AG20443 (cell line): Measurements from ENCODE around the gene ATRAID.
A peak's percentile ranks its signal among the peaks of the same experiment; 100 is the strongest.
"Not testable (repeated sequence)": the region's sequence is repeated elsewhere in the genome, so short reads cannot be mapped to it uniquely, and the experiment has no call there.

Experiments
- DNase-seq: peaks from one replicate; pipeline ENCODE4 v3.0.0; 2012; ENCODE audit warnings: low spot score, mixed read lengths

ATRAID gene

GRCh38 chr2:27194538-27195354, 17.1 kb upstream of the ATRAID start:
- no peak for DNase-seq

- DNase-seq, result not testable (repeated sequence)
Measured at GRCh38 chr2:27195799-27196198, 16.0 kb upstream of the ATRAID start.

GRCh38 chr2:27198068-27198467, 13.8 kb upstream of the ATRAID start:
- DNase-seq, result not testable (repeated sequence)

GRCh38 chr2:27198627-27199026, 13.2 kb upstream of the ATRAID start:
- no peak for DNase-seq

- no peak for DNase-seq
Measured at GRCh38 chr2:27199241-27199640, 12.6 kb upstream of the ATRAID start.

- no peak for DNase-seq
Measured at GRCh38 chr2:27201675-27202074, 10.2 kb upstream of the ATRAID start.

- DNase-seq, result no peak
Measured at GRCh38 chr2:27202854-27203253, 9.0 kb upstream of the ATRAID start.

- no peak for DNase-seq
Measured at GRCh38 chr2:27203741-27204140, 8.1 kb upstream of the ATRAID start.

GRCh38 chr2:27204566-27204965, 7.3 kb upstream of the ATRAID start:
- DNase-seq, result no peak

- no peak for DNase-seq
Measured at GRCh38 chr2:27205206-27205605, 6.6 kb upstream of the ATRAID start.

GRCh38 chr2:27206346-27206745, 5.5 kb upstream of the ATRAID start:
- DNase-seq, result no peak

GRCh38 chr2:27208486-27209050, 3.3 kb upstream of the ATRAID start:
- no peak for DNase-seq

GRCh38 chr2:27209621-27210401, 2.0 kb upstream of the ATRAID start:
- no peak for DNase-seq

- no peak for DNase-seq
Measured at GRCh38 chr2:27211241-27211942, 449 bp upstream of the ATRAID start.

GRCh38 chr2:27212626-27213471, 1.0 kb downstream of the ATRAID start:
- DNase-seq, result peak; percentile 70

GRCh38 chr2:27214941-27215340, 3.1 kb downstream of the ATRAID start:
- no peak for DNase-seq

GRCh38 chr2:27216416-27217137, 4.7 kb downstream of the ATRAID start:
- no peak for DNase-seq

- peak; percentile 97 for DNase-seq
Measured at GRCh38 chr2:27217173-27218121, 5.6 kb downstream of the ATRAID start, which contains the start of gene CAD. CAD (plus strand) TSS chr2:27217369; CDS start chr2:27217552, 183 bp downstream.

- DNase-seq, result no peak
Measured at GRCh38 chr2:27218614-27219013, 6.8 kb downstream of the ATRAID start.
